ENCODE results near the gene FBN2. TPM values are rescaled to one million over a fixed set of nuclear protein-coding genes. Genes with fewer than 3 reads are reported as not detected.

Gene FBN2
- total RNA-seq, 1 donor from 2014 or later, result 7.7 TPM

GRCh38 chr5:128380337-128380736 lies 157.7 kb downstream of the FBN2 start:
- no peak for FAIRE-seq
- no peak for DNase-seq (ENCODE audit: low spot score in 2 of 2)

- no peak for FAIRE-seq
- no peak for DNase-seq (ENCODE audit: low spot score in 2 of 2)
Observed at GRCh38 chr5:128378632-128379031, 159.4 kb downstream of the FBN2 start.

DNA sequence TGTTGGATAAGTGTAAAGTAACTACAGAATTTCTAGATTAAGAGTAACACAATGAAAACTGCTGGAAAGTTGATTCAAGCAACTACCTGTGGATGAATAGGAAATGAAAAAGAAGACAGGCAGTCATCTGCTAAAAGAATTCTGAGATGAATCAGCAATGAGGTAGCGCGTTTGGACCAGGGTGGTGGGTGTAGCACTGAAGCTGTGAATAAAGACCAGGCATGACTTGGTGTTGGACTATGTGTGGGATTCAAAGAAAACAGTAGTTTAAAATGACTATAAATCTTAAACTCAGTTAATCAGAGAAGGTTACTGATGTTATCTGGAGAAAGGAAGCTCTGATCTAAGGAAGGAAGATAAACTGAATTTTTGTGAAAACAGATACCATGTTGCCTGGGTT lies 159.8 kb downstream of the FBN2 start:
- no peak for FAIRE-seq
- no peak for DNase-seq (ENCODE audit: low spot score in 2 of 2)

DNA sequence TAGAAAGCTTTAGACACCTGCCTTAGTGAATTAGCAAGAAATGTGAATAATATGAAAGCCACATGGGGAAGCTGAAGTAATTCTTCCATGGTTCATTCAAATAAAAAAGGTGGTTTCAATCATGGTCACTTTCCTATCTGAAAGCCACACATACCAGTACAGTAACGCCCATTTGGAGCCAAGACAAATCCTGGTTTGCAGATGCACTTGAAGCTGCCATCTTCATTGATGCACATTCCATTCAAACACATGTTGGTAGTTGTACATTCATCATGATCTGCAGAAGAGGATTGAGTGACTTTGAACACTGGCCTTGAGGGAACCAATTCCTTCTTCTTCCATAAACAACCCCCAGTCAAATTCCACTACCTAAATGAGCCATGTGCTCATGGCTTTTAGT lies 161.5 kb downstream of the FBN2 start:
- FAIRE-seq, result no peak

DNA sequence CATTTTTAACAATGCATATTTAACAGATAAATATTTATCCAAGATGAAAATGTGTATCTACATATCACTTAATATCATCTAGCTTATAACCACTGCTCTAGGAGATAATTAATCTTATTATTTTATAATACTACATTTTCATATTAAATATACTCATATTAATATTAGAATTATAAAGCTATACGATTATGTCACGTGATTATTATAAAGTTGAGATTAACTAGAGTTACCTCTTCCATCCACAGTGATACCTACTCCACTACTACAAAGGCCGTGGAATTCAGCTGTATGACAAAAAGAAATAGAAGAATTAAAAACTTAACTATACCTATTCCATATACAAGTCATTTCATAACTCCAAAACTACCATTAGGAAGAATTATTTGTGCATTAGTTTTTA lies 171.9 kb downstream of the FBN2 start:
- DNase-seq (ENCODE audit: low spot score in 2 of 2) (no peak), FAIRE-seq (peak; percentile 52)

More for the DNA sequence above, 161.5 kb downstream of the FBN2 start:
- DNase-seq (ENCODE audit: low spot score in 2 of 2), result no peak

DNA sequence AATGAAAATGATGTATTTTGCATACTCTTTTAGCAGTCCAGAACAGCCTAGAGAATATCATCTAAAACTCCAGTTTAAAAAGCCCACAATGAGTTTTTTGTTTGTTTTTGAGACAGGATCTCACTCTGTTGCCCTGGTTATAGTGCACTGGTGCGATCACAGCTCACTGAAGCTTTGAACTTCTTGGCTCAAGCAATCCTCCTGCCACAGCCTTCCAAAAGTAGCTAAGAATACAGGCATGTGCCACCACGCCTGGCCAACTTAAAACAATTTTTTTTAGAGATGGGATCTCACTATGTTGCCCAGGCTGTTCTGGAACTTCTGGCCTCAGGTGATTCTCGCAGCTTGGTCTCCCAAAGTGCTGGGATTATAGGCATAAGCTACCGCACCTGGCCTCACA lies 175.7 kb downstream of the FBN2 start:
- DNase-seq (ENCODE audit: low spot score in 2 of 2), result no peak
- FAIRE-seq, result no peak

DNA sequence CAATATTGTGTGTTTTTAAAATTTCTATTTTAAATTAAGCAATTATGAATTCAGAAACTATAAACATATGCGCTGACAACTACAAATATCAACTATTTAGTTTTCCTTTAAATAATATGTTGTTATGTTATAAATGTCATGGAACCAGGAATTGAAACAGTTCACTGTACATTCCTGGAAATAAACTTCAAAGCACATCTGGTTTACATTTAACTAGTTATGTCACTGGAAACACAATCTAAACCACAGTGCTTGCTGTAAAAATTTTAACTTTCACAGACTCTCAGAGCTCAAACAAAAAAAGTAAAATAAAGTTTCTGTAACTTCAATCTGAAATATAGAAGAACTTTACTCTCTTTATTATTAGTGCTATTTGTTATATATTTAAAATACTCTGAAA lies 179.2 kb downstream of the FBN2 start:
- DNase-seq (ENCODE audit: low spot score in 2 of 2), result no peak
- FAIRE-seq, result no peak

- FAIRE-seq (no peak), DNase-seq (ENCODE audit: low spot score in 2 of 2) (no peak)
Observed at GRCh38 chr5:128357226-128357625, 180.8 kb downstream of the FBN2 start.

DNA sequence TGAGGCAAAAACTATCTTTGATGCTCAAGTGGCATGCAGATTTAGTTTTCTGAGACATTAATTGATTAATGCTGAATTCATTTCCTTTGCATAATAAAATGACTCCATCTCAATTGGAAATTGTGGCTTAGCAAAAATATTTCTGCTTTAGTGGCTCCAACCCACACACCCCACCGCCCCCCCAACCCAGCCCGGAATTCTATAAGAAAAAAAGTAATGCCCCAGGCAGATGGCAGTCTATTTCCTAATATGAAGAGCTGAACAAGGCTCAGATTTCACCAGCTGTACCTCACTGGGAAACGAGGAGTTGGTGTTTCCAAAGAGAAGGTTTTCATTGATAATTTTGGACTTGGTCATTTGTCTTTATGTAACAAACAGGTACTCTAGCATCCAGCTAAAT lies 182.1 kb downstream of the FBN2 start:
- FAIRE-seq, result no peak
- DNase-seq (ENCODE audit: low spot score in 2 of 2), result no peak

DNA sequence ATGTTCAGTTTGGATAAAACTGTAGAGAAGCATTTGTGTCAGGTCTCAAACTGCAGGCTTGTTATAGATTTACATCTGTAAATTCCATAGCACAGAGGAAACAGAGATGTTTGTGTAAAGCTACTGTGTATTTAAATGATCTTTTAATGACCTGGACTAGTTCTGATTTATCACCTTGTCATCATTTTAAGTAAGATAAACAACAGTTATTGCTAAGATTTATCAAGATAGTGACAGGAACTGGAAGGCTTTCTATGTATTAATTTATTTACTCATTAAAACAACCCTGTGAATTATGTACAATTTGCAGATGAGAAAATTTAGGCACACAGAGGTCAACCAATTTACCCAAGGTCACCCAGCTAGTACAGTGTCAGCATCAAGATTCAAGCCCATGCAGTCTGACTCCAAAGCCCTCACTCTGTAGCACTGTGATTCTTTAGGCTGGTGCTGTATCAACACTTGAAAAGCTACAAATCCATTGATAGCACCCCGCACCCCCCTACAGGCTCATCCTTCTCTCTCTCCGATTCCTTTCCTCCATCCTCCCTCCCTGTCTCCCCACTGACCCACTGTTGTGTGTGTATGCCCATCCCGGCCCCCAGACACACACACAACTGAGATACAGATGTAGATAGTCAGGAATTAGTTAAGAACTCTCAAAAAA lies 184.5 kb downstream of the FBN2 start:
- FAIRE-seq (no peak), DNase-seq (ENCODE audit: low spot score in 2 of 2) (no peak)

DNA sequence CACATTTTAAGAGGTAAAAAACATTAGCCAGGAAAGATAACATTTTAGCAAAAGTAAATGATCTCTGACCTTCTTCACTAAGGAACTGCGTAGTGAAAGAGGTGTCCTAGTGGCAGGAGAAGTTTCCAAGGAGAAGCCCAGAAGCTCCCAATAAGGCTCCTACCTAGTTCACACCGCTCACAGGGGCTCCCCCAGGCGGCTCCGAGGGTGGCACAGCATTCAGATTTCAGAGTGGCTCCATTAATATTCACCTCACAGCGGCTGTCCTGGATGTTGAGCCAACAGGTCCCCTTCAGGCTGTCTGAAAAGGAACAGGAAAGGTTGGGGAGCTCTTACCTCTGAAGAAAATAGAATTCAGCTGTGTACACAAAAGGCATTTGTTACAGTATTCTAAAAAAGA lies 187.3 kb downstream of the FBN2 start:
- DNase-seq (ENCODE audit: low spot score in 2 of 2) (no peak), FAIRE-seq (no peak)

GRCh38 chr5:128349044-128349858 lies 188.8 kb downstream of the FBN2 start:
- DNase-seq (ENCODE audit: low spot score in 2 of 2), result no peak
- FAIRE-seq, result no peak

GRCh38 chr5:128346038-128346437 lies 192.0 kb downstream of the FBN2 start:
- FAIRE-seq, result no peak
- DNase-seq (ENCODE audit: low spot score in 2 of 2), result no peak

- no peak for DNase-seq (ENCODE audit: low spot score in 2 of 2)
- no peak for FAIRE-seq
Observed at GRCh38 chr5:128345247-128345646, 192.8 kb downstream of the FBN2 start.

DNA sequence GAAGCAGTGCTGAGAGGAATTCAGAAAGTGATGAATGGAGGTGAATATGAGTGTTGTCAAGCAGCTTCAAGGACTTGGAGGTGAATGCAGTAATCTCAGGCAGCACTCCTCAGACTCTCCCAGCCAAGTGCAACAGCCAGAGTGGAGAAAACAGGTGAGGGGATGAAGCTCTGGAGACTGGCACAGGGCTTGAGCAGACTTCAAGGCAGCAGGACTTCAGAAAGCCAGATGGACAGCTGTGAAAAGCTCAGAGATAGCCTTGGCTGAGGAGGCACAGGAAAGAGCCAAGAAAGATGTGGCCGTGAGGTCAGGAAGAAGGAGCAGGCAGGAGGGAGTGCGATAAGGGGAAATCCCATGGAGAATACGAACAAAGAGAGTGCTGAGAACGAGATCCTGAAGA lies 194.9 kb downstream of the FBN2 start:
- FAIRE-seq, result no peak
- DNase-seq (ENCODE audit: low spot score in 2 of 2), result no peak

DNA sequence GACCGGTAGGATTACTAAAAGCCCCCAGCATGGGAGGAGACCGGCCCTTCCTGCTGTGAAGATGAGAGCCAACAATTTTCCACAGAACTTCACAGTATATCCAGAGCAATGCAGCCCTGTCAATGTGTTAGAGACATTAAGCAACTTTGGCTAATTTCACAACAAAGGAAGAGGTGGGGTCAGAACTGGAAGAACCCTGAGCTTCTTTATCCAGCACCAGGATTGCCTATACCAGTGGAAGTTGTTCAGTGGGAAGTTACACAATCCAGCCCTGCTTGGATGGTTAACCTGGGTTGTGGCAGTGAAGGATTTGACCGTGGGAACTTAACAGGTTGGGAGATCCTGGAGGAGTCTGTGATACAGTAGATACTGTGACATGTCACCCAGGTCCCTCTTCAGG lies 197.0 kb downstream of the FBN2 start:
- no peak for FAIRE-seq

DNA sequence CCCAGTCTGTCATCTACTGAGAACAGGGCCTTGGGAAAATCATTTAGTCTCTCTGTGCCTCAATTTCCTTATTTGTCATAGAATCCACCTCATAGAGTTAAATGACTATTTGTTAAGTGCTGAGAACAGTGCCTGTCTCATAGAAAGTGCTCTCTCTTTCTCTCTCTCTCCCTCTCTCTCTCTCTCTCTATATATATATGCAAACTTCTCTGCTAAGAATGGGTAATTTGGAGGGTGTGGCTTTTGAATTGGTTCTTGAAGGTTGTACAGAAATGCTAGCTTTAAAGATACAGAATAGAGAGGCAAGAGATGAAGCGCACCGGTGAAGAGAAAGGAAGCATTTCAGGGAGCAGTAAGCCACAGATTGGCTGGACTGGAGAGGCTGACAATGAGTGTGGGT lies 197.4 kb downstream of the FBN2 start:
- no peak for FAIRE-seq

More for the DNA sequence above, 197.0 kb downstream of the FBN2 start:
- DNase-seq (ENCODE audit: low spot score in 2 of 2), result no peak

GRCh38 chr5:128339585-128339984 lies 198.5 kb downstream of the FBN2 start:
- no peak for DNase-seq (ENCODE audit: low spot score in 2 of 2)
- no peak for FAIRE-seq

More for the DNA sequence above, 197.4 kb downstream of the FBN2 start:
- no peak for DNase-seq (ENCODE audit: low spot score in 2 of 2)

- DNase-seq (ENCODE audit: low spot score in 2 of 2), result no peak
- no peak for FAIRE-seq
Observed at GRCh38 chr5:128338649-128339048, 199.4 kb downstream of the FBN2 start.

DNA sequence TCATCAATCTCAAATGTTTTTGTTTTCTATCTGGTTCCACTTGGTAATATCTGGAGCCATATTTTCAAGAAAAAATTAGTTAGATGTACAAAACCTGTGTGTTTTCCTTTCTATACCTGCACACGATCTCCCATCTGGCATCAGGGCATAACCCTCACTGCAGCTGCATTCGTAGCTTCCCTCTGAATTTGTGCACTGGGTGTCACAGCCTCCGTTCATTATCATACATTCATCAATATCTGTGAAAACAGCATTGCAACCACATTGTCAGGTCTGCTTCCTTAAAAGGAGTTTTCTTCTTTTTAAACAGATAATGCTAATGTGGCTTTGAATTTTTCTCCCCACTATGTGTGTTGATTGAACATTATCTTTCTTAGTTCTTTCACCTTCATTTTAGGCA lies 202.7 kb downstream of the FBN2 start:
- DNase-seq (ENCODE audit: low spot score in 2 of 2) (no peak), FAIRE-seq (no peak)

- DNase-seq (ENCODE audit: low spot score in 2 of 2) (no peak), FAIRE-seq (no peak)
Observed at GRCh38 chr5:128334010-128334716, 203.9 kb downstream of the FBN2 start.
